ENCODE data around the gene TIAM1.

DNA sequence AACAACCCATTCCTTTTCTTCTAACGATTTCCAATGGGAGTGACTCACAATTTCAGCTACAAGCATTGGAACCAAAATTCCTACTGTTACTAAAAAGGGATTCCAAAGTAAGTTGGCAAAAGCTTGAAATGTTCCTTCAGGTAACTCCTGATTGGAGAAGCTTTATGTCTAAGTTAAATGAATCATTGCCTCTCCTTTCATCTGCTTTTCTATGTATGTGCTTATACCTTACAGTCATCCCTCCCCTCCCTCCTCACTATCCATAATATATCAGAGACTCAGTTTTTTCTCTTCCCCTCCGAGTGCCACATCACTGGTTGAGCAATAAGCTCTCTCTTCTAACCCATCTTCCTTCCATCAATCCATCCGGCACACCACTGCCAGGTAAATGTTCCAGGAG lies 86.8 kb downstream of the TIAM1 start:
- TF ChIP-seq, protein P1, sequence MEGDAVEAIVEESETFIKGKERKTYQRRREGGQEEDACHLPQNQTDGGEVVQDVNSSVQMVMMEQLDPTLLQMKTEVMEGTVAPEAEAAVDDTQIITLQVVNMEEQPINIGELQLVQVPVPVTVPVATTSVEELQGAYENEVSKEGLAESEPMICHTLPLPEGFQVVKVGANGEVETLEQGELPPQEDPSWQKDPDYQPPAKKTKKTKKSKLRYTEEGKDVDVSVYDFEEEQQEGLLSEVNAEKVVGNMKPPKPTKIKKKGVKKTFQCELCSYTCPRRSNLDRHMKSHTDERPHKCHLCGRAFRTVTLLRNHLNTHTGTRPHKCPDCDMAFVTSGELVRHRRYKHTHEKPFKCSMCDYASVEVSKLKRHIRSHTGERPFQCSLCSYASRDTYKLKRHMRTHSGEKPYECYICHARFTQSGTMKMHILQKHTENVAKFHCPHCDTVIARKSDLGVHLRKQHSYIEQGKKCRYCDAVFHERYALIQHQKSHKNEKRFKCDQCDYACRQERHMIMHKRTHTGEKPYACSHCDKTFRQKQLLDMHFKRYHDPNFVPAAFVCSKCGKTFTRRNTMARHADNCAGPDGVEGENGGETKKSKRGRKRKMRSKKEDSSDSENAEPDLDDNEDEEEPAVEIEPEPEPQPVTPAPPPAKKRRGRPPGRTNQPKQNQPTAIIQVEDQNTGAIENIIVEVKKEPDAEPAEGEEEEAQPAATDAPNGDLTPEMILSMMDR (conservative IDR thresholded peaks at IDR 0.05) = no peak
- TF ChIP-seq ZFX (IDR thresholded peaks at IDR 0.05) = no peak
